ENCODE measurements around the gene SRSF9.
A peak's percentile ranks its signal among the peaks of the same experiment; 100 is the strongest.

The SRSF9 gene

GRCh38 chr12:120481022-120481767 lies 11.6 kb upstream of the SRSF9 start:
- H3K4me3 ChIP-seq (ENCODE audit: control insufficient read depth, low read depth, low read length): no peak overlapping the region
- no peak for TF ChIP-seq CTCF (conservative IDR thresholded peaks at IDR 0.05; ENCODE audit: control insufficient read depth, insufficient read depth, low read depth, low read length)
- no peak for DNase-seq (ENCODE audit: low read depth)

GRCh38 chr12:120480211-120480610 lies 10.7 kb upstream of the SRSF9 start:
- TF ChIP-seq CTCF (conservative IDR thresholded peaks at IDR 0.05; ENCODE audit: control insufficient read depth, insufficient read depth, low read depth, low read length): no peak
- H3K4me3 ChIP-seq (ENCODE audit: control insufficient read depth, low read depth, low read length): no peak overlapping the region
- no peak for DNase-seq (ENCODE audit: low read depth)

GRCh38 chr12:120479458-120479857 lies 9.9 kb upstream of the SRSF9 start:
- TF ChIP-seq CTCF (conservative IDR thresholded peaks at IDR 0.05; ENCODE audit: control insufficient read depth, insufficient read depth, low read depth, low read length): no peak
- DNase-seq (ENCODE audit: low read depth): no peak
- H3K4me3 ChIP-seq (ENCODE audit: control insufficient read depth, low read depth, low read length): no peak overlapping the region

- DNase-seq (ENCODE audit: low read depth): no peak
- no peak for TF ChIP-seq CTCF (conservative IDR thresholded peaks at IDR 0.05; ENCODE audit: control insufficient read depth, insufficient read depth, low read depth, low read length)
- no peak overlapping the region for H3K4me3 ChIP-seq (ENCODE audit: control insufficient read depth, low read depth, low read length)
Measured at GRCh38 chr12:120475643-120476042, 6.1 kb upstream of the SRSF9 start.

- no peak overlapping the region for H3K4me3 ChIP-seq (ENCODE audit: control insufficient read depth, low read depth, low read length)
- DNase-seq (ENCODE audit: low read depth): peak; percentile 71
- no peak for TF ChIP-seq CTCF (conservative IDR thresholded peaks at IDR 0.05; ENCODE audit: control insufficient read depth, insufficient read depth, low read depth, low read length)
Measured at GRCh38 chr12:120474616-120474960, 5.0 kb upstream of the SRSF9 start.

GRCh38 chr12:120473807-120474615 lies 4.5 kb upstream of the SRSF9 start:
- TF ChIP-seq CTCF (conservative IDR thresholded peaks at IDR 0.05; ENCODE audit: control insufficient read depth, insufficient read depth, low read depth, low read length): no peak
- DNase-seq (ENCODE audit: low read depth): no peak
- H3K4me3 ChIP-seq (ENCODE audit: control insufficient read depth, low read depth, low read length): no peak overlapping the region
